ENCODE results near the gene KLF18.
"Not testable (repeated sequence)": the region's sequence is repeated elsewhere in the genome, so short reads cannot be mapped to it uniquely, and the experiment has no call there.

The KLF18 gene

GRCh38 chr1:44120398-44120949 lies 21.0 kb downstream of the KLF18 start:
- no peak for DNase-seq (ENCODE audit: low spot score)

- no peak for DNase-seq (ENCODE audit: low spot score)
Measured at GRCh38 chr1:44119525-44119924, 21.9 kb downstream of the KLF18 start.

- no peak for DNase-seq (ENCODE audit: low spot score)
Measured at GRCh38 chr1:44118682-44119081, 22.7 kb downstream of the KLF18 start, which contains the start of gene KLF17. Gene KLF17, plus strand, starts transcription at chr1:44118821. Its CDS starts 87 bp downstream, at chr1:44118908.

GRCh38 chr1:44117272-44117671 lies 24.2 kb downstream of the KLF18 start:
- DNase-seq (ENCODE audit: low spot score): not testable (repeated sequence)

GRCh38 chr1:44114098-44114497 lies 27.3 kb downstream of the KLF18 start:
- no peak for DNase-seq (ENCODE audit: low spot score)

GRCh38 chr1:44113095-44113609 lies 28.3 kb downstream of the KLF18 start:
- DNase-seq (ENCODE audit: low spot score): no peak

- DNase-seq (ENCODE audit: low spot score): no peak
Measured at GRCh38 chr1:44112486-44112885, 28.9 kb downstream of the KLF18 start.

- DNase-seq (ENCODE audit: low spot score): no peak
Measured at GRCh38 chr1:44111861-44112260, 29.6 kb downstream of the KLF18 start.

GRCh38 chr1:44110916-44111315 lies 30.5 kb downstream of the KLF18 start:
- DNase-seq (ENCODE audit: low spot score): no peak

GRCh38 chr1:44108971-44109370 lies 32.5 kb downstream of the KLF18 start:
- no peak for DNase-seq (ENCODE audit: low spot score)

- DNase-seq (ENCODE audit: low spot score): no peak
Measured at GRCh38 chr1:44108241-44108640, 33.2 kb downstream of the KLF18 start.

- no peak for DNase-seq (ENCODE audit: low spot score)
Measured at GRCh38 chr1:44105810-44106209, 35.6 kb downstream of the KLF18 start.

GRCh38 chr1:44103270-44104131 lies 37.9 kb downstream of the KLF18 start:
- DNase-seq (ENCODE audit: low spot score): no peak

- DNase-seq (ENCODE audit: low spot score): no peak
Measured at GRCh38 chr1:44101328-44101727, 40.1 kb downstream of the KLF18 start.

- DNase-seq (ENCODE audit: low spot score): no peak
Measured at GRCh38 chr1:44100183-44100868, 41.1 kb downstream of the KLF18 start.

- DNase-seq (ENCODE audit: low spot score): no peak
Measured at GRCh38 chr1:44094047-44094446, 47.4 kb downstream of the KLF18 start.

- no peak for DNase-seq (ENCODE audit: low spot score)
Measured at GRCh38 chr1:44090429-44091252, 50.8 kb downstream of the KLF18 start.

- DNase-seq (ENCODE audit: low spot score): no peak
Measured at GRCh38 chr1:44089371-44090048, 51.9 kb downstream of the KLF18 start.

All from globus pallidus (tissue), 1 donor.